Measurements from ENCODE around the gene MAGEA10.
"Not testable (repeated sequence)": the region's sequence is repeated elsewhere in the genome, so short reads cannot be mapped to it uniquely, and the experiment has no call there.

MAGEA10 gene

GRCh38 chrX:152138388-152138784, at the start of gene MAGEA10:
Gene MAGEA10, minus strand, starts transcription at chrX:152138577. Its CDS starts 2,957 bp downstream, at chrX:152135620.
- DNase-seq, result no peak

DNA sequence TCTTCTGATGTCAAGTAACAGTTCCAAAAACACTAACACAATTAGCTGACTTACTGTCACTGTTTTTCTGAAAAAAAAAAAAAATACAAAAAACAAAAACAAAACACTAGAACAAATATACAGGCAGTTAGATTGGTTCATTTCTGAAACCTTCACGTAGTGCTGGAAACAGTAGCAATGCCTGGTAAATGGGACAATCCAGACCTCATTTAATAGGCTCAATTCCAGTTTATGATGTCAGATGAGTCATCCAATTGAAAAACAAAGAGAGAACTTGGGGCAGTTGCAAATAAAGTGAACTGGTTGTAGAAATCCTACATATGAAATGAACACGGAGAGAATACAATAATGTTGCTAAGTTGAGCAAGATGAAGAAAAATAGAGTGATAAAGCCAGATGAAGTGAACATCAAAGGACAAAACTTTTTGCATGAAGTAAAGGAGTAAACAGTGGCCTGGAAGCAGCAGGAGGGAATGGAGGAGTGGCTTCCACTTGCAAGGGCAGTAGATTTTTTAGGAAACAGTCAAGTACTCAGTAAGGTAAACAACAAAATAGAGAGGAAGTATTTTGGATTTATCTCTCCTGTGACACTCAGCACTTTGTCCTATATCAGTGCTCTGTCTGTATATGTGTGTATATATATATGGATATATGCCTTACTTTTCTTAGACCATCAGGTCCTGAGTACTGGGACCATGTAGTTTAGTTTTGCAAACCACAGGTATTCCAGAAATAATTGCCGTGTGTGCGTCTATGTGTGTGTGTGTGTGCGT, 39.3 kb upstream of the MAGEA10 start:
- DNase-seq, result no peak

DNA sequence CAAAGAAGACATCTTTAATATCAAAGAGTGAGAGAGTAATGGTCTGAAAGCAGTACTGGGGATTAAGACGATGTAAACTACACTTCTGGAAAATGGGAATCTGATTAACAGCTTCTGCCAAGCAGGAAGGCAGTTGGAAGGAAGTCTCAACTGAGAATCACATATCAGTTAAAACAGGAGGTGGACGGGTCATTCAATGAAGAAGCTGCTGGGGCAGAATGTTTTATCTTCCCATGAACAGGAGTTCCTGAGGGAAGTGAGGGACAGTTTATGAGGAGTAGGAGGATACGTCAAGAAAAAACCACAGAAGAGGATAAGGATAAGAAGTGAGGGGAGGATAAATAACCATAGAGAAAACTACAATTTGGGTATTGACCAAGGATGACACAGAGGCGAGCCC, 38.7 kb upstream of the MAGEA10 start:
- no peak for DNase-seq

- DNase-seq, result not testable (repeated sequence)
Measured at GRCh38 chrX:152175892-152176291, 37.5 kb upstream of the MAGEA10 start.

GRCh38 chrX:152173923-152174322, 35.5 kb upstream of the MAGEA10 start:
- DNase-seq, result not testable (repeated sequence)

GRCh38 chrX:152170621-152171020, 32.2 kb upstream of the MAGEA10 start:
- no peak for DNase-seq

- no peak for DNase-seq
Measured at GRCh38 chrX:152165033-152165743, 26.8 kb upstream of the MAGEA10 start.

- no peak for DNase-seq
Measured at GRCh38 chrX:152157042-152157441, 18.7 kb upstream of the MAGEA10 start.

GRCh38 chrX:152155766-152156310, 17.5 kb upstream of the MAGEA10 start:
- no peak for DNase-seq

GRCh38 chrX:152154050-152154449, 15.7 kb upstream of the MAGEA10 start:
- no peak for DNase-seq

GRCh38 chrX:152151256-152151655, 12.9 kb upstream of the MAGEA10 start:
- no peak for DNase-seq

DNA sequence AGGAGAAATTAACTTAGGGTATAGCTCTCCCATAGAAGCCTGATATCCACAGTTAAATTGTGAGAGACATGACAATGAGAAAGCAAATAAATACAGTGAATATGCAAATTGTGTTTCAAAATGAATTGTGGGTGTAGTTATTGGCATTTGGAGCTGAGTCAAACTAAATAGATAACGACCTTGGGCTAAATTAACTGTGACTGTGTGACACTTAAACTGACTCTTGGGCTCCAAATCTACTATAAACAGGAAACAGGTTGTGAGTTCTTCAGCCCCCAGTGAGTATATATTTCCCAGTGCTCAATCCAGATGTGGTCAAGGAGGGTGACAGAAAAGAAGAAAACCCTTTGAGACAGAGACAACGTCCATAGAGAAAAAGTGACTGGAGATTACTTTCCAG, 11.3 kb upstream of the MAGEA10 start:
- DNase-seq, result no peak

- no peak for DNase-seq
Measured at GRCh38 chrX:152139589-152139988, 1.2 kb upstream of the MAGEA10 start.

DNA sequence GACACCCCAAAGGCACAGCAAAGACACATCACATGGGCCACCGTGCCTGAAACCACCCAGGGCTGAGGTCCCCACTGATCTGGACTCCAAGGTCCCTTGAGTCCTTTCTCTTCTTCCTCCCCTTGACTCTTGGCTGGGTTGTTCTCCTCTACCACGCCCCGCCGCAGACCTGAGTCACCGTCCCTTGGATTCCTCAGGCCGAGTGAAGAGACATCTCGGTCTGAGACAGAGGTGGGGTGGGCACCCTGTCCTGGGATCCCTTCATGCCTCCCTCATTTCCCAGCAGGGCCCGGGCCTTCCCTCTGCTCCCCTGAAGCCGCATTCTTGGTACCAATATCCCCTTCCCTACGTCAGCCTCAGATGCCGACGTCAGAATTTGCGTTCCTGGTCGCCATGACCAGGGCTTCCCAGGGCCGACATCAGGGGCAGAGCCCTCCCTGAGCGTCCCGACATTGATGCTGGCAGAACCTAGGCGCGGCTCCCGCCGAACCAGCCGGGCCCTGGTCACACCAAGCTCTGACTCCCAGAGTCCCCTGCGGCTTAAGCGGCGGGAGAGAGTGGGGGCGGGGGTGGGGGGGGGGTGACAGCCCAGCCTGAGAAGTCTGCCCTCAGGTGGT, 498 bp downstream of the MAGEA10 start:
- no peak for DNase-seq

DNA sequence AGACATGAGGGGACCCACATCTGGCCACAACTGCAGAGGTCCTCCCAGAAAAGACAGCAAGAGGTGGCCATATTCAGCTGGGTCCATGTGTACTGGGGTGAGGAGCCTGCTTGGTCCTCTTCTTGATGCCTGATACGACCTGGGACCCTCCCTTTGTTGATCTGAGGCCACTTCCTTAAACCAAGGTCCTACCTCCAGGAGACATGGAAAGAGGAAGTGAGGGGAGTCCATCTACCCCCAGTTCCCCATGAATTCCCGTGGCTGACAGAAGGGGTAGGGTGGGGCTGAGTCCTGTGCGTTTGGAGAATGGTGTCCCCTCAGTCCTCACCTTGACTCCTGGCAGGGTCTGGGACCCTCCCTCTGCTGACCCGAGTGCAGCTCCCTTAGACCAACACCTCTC, 2.1 kb downstream of the MAGEA10 start:
- no peak for DNase-seq

GRCh38 chrX:152131525-152131924, 6.9 kb downstream of the MAGEA10 start:
- no peak for DNase-seq

DNA sequence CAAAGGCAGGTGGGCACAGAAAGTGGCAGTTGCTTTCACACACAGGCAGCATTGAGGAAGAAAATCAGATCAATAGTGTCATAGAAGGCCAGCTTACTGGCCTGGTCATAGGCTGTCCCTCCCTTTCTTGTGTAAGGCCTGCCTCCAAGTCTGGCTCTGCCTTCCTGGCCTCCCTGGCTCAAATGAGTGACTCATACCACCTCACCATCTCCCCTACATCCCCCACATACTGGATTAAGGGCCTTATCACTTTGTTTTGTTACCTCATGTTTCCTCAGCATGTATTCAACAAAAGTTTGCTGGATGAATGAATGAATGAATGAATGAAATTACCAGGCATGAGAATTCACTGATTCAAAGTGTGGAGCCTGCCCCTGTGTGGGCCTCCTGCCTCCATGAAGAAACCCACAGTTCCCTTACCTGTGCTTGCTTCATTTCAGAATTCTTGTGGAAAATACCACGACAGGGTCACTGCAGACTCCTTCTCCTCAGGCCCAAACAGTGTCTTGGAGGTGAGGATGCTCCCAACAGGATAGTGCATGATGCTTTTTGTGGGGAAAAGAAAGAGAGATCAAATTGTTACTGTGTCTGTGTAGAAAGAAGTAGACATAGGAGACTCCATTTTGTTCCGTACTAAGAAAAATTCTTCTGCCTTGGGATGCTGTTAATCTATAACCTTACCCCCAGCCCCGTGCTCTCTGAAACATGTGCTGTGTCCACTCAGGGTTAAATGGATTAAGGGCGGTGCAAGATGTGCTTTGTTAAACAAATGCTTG, 9.1 kb downstream of the MAGEA10 start:
- not testable (repeated sequence) for DNase-seq

DNA sequence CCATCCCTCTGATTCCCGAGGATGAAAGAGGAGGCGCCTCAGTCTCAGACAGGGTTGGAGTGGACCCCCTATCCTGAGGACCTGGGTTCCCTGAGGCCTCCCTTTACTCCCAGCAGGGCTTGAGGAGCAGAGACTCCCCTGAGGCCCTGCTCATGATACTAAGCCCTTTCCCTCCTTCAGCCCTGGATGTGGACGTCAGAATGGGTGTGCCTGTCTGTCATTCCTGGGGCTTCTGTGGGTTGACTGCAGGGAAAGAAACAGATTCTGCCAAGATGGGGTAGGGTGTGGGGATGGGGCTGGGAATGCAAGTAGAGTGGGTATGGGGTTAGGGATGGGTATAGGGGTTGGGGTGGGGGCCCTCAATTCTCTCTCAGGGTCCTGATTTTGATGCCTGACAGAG, 21.1 kb downstream of the MAGEA10 start:
- no peak for DNase-seq

- no peak for DNase-seq
Measured at GRCh38 chrX:152108527-152108926, 29.9 kb downstream of the MAGEA10 start.

DNA sequence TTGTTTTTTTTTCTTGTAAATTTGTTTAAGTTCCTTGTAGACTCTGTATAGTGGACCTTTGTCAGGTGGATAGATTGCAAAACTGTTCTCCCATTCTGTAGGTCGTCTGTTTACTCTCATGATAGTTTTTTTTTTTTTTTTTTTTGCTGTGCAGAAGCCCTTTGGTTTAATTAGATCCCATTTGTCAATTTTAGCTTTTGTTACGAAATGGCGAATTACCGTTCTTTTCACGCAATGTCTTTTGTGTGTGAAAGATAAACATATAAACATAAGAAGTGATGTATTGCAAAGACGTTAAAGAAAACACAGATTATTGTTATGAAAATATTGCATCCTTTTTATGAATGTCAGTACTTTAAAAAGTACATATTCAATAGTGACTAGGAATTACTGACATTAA, 34.5 kb downstream of the MAGEA10 start:
- no peak for DNase-seq

DNA sequence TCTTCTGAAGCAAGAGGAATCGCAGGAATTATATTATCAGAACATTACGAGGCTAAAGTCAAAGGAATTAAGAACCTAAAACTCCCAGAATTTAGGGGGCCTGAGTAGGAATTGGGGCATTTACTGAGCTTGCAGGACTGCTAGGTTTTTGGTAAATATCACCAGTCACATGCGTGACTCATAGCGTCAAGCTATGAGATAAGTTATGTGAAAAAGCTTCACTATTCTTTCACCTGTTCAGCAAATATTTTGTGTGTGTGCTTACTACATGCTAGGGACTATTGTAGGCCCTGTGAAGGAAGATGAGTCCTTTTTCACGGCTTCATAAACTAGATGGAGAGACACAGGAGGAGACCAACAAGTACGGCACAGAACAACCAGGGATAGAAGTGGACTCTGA, 52.2 kb downstream of the MAGEA10 start:
- no peak for DNase-seq
